SK-N-MC (cell line): ENCODE results near the gene PKD2L2.
"Not testable (repeated sequence)": the region's sequence is repeated elsewhere in the genome, so short reads cannot be mapped to it uniquely, and the experiment has no call there.

ENCODE experiments used
- DNase-seq: peaks from one replicate; pipeline ENCODE4 v3.0.0-alpha.2; 2011; ENCODE audit warnings: low read depth, low spot score
- H3K27ac ChIP-seq: fragments of 200-600 bp; sonication (generic); 2 replicates; pipeline ENCODE4 v1.5.1; 2016; ENCODE audit warnings: mixed run types
- H3K36me3 ChIP-seq: fragments of 200-600 bp; sonication (generic); 2 replicates; pipeline ENCODE4 v1.6.1; 2017; ENCODE audit warnings: antibody characterized with exemption, low read length, mixed read lengths; ENCODE audit not compliant: insufficient read depth
- H3K4me3 ChIP-seq: fragments of 200-600 bp; sonication (generic); 2 replicates; pipeline ENCODE4 v1.5.1; 2016
- H3K9ac ChIP-seq: fragments of 200-600 bp; sonication (generic); 2 replicates; pipeline ENCODE4 v1.8.0; 2017; ENCODE audit warnings: mixed run types, mixed read lengths; ENCODE audit not compliant: insufficient read length
- H3K9me3 ChIP-seq: fragments of 200-600 bp; sonication (generic); 2 replicates; pipeline ENCODE4 v1.6.1; 2017; ENCODE audit warnings: low read depth, mild to moderate bottlenecking, antibody characterized with exemption, low read length, moderate library complexity, mixed read lengths
- EZH2 ChIP-seq: fragments of 200-600 bp; sonication (generic); IDR thresholded peaks from one replicate; pipeline ENCODE4 v1.6.1; 2017; ENCODE audit warnings: antibody characterized with exemption
- FOXP2 ChIP-seq: optimal IDR thresholded peaks from 2 replicates; pipeline ENCODE3; 2011; ENCODE audit warnings: mild to moderate bottlenecking, moderate library complexity; ENCODE audit not compliant: insufficient read depth; ENCODE audit errors: extremely low read length, control extremely low read depth
- POLR2AphosphoS5 ChIP-seq: IDR thresholded peaks from 2 replicates; pipeline ENCODE4 v1.6.1; 2012; ENCODE audit warnings: mild to moderate bottlenecking, low read depth, low read length, borderline replicate concordance

The PKD2L2 gene

DNA sequence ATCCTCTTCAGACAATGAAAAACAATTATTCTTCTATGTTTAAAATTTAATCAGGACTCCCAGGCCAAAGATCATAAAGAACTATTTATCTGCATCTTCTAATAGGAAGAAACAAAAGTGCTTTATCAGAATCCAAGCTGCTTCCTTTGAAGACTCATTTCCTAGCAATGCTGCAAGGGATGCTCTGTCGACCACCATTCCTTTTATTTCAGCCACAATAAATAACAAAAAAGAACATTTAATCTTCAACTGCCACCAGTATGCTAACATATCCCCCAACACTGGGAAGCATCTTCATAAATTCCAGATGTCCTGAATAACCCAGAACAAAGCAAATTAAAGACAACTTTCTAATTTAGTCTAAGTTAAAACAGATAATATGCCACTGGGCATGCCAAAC is 68.7 kb downstream of the PKD2L2 start:
- Histone ChIP-seq H3K36me3 (peaks cover 25% of the 10 kb centered on the region), H3K9me3 (no peaks in the 10 kb centered on the region), H3K9ac (no peak overlapping the region), H3K27ac (no peak overlapping the region), H3K4me3 (no peak overlapping the region)
- no peak for DNase-seq
- TF ChIP-seq EZH2 (no peak), POLR2AphosphoS5 (no peak), FOXP2 (no peak)

GRCh38 chr5:137959488-137959887 is 70.2 kb downstream of the PKD2L2 start:
- Histone ChIP-seq H3K27ac (no peak overlapping the region), H3K4me3 (no peak overlapping the region), H3K36me3 (peaks cover 13% of the 10 kb centered on the region; the same call in 1 of the 2 replicates), H3K9ac (no peak overlapping the region), H3K9me3 (no peaks in the 10 kb centered on the region)
- DNase-seq, result no peak
- TF ChIP-seq EZH2 (no peak), POLR2AphosphoS5 (no peak), FOXP2 (no peak)

DNA sequence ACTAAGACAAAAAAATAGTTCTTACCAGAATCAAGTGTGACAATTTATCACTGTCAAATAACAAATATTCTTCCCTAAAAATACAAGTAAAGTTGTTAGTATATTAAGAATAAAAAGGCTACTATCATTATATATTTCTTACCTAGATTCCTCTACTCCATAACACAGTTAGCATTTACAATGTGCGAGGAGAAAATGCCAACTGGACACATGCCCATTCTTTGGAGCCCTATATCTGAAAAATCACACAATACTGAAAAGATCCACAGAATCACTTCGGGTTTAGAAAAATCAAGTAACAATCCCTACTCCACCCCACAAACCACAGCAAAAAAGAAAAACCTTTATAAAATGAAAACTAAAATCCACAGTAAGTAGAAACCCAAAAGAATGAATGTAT is 70.9 kb downstream of the PKD2L2 start:
- Histone ChIP-seq H3K4me3 (no peak overlapping the region), H3K27ac (no peak overlapping the region), H3K9me3 (no peaks in the 10 kb centered on the region), H3K9ac (no peak overlapping the region), H3K36me3 (peaks cover 13% of the 10 kb centered on the region; the same call in 1 of the 2 replicates)
- TF ChIP-seq EZH2 (no peak), POLR2AphosphoS5 (no peak), FOXP2 (no peak)
- no peak for DNase-seq

DNA sequence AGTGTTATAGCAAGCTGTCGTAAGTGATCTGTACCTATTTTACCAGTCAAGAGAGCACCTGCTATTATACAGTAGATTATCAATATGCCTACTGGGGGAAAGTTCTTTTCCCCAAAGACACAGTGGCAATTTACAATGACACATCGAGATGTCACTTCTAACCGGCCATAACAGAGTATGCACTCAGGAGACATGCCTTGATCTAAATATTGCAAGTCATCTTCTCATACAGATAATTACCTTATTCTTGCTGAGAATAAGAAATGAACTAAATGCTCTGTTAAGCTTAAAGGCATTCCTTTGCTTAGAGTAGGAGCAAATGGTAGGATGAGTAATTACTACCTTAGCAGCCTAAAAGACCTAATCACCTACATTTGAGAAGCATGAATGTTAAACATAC is 71.6 kb downstream of the PKD2L2 start:
- H3K9ac ChIP-seq, result no peak overlapping the region
- TF ChIP-seq POLR2AphosphoS5, result no peak
- TF ChIP-seq EZH2, result no peak
- no peak for TF ChIP-seq FOXP2
- H3K27ac ChIP-seq, result no peak overlapping the region
- DNase-seq, result no peak
- H3K4me3 ChIP-seq, result no peak overlapping the region
- H3K36me3 ChIP-seq, result peaks cover 13% of the 10 kb centered on the region; the same call in 1 of the 2 replicates
- no peaks in the 10 kb centered on the region for H3K9me3 ChIP-seq

DNA sequence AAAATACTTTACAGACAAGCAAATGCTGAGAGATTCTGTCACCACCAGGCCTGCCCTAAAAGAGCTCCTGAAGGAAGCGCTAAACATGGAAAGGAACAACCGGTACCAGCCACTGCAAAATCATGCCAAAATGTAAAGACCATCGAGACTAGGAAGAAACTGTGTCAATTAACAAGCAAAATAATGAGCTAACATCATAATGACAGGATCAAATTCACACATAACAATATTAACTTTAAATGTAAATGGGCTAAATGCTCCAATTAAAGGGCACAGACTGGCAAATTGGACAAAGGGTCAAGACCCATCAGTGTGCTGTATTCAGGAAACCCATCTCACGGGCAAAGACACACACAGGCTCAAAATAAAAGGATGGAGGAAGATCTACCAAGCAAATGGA is 81.1 kb downstream of the PKD2L2 start:
- not testable (repeated sequence) for H3K27ac ChIP-seq, DNase-seq, H3K4me3 ChIP-seq, H3K36me3 ChIP-seq, H3K9ac ChIP-seq, H3K9me3 ChIP-seq

DNA sequence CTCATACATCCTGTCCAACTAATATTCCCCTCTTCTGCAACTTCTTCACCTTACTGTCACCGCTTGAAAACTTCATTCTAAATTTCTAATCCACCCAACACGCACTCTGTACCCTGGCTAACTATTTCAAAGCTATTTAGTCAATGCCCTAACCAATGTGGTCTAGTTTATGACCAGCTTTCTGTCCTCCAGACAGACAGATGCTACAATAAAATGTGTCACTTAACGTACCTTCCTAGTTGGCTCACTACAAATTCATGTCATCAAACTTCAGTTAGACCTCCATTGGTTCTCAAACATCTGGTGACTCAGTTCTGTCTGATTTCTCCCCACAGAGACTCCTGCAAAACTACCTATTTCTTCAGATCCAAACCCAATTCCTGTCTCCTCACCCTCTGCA is 86.0 kb downstream of the PKD2L2 start:
- Histone ChIP-seq H3K36me3 (peaks cover 13% of the 10 kb centered on the region), H3K27ac (no peak overlapping the region), H3K4me3 (no peak overlapping the region), H3K9me3 (no peaks in the 10 kb centered on the region), H3K9ac (no peak overlapping the region)
- no peak for TF ChIP-seq FOXP2
- no peak for TF ChIP-seq EZH2
- no peak for TF ChIP-seq POLR2AphosphoS5
- no peak for DNase-seq

DNA sequence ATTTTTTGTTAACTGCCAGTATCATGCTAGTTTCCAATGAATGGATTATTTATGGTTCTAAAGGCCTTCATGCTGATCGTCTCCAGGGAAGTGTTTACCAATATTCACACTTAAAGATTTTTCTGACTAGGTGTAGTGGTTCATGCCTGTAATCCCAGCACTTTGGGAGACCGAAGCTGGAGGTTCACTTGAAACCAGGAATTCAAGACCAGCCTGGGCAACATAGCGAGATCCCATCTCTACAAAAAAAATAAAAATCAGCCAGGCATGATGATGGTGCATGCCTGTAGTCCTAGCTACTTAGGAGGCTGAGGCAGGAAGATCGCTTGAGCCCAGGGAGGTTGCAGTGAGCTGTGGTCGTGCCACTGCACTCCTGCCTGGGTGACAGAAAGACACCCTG is 100.2 kb downstream of the PKD2L2 start:
- no peaks in the 10 kb centered on the region for H3K9me3 ChIP-seq
- no peak overlapping the region for H3K27ac ChIP-seq
- DNase-seq, result no peak
- TF ChIP-seq FOXP2 (no peak), POLR2AphosphoS5 (no peak), EZH2 (no peak)
- H3K9ac ChIP-seq, result no peak overlapping the region
- H3K4me3 ChIP-seq, result no peak overlapping the region
- 0 out of 2 replicates have a peak, but pooled peaks cover 5% of the 10 kb centered on the region for H3K36me3 ChIP-seq
